H1 (cell line): ENCODE data around the gene HOMER1. TPM values are rescaled to one million over a fixed set of nuclear protein-coding genes. Genes with fewer than 3 reads are reported as not detected.
A peak's percentile ranks its signal among the peaks of the same experiment; 100 is the strongest.

Experiments used
- CTCF ChIA-PET: fragments of 300-600 bp; sonication (Branson Sonifier 250); formaldehyde crosslinking; loops from one replicate; lab custom pipeline; 2021; ENCODE audit not compliant: partially characterized antibody; lab: Charles Lee
- POLR2A ChIA-PET: fragments of 300-600 bp; sonication (Branson Sonifier 250); formaldehyde crosslinking; loops from one replicate; lab custom pipeline; 2021; ENCODE audit warnings: inconsistent platforms; ENCODE audit not compliant: partially characterized antibody; lab: Charles Lee
- DNase-seq, 2 experiments: peaks; one replicate each; pipeline versions ENCODE4 v3.0.0 to v3.0.0-alpha.2; 2010 to 2022; ENCODE audit warnings: low spot score in 2 of 2, low read depth in 1 of 2, mixed read lengths in 1 of 2
- FAIRE-seq: peaks from 2 replicates; lab custom pipeline; 2011; peaks lifted over from hg19 to GRCh38; lab: Jason Lieb, UNC
- H2AFZ ChIP-seq: 2 replicates; pipeline ENCODE4 v1.8.1; 2012; ENCODE audit warnings: low read length, inconsistent platforms
- H2AK5ac ChIP-seq: 2 replicates; pipeline ENCODE4 v1.6.1; 2013; ENCODE audit warnings: low read depth, low read length
- H2BK120ac ChIP-seq: replicated peaks from 2 replicates; pipeline ENCODE3; 2013; ENCODE audit warnings: low read depth, low read length, inconsistent platforms
- H2BK12ac ChIP-seq: 2 replicates; pipeline ENCODE4 v1.6.1; 2013; ENCODE audit warnings: low read depth, low read length
- H2BK15ac ChIP-seq: 2 replicates; pipeline ENCODE4 v1.6.1; 2013; ENCODE audit warnings: low read length
- H2BK20ac ChIP-seq: 2 replicates; pipeline ENCODE4 v1.6.1; 2013; ENCODE audit warnings: low read length
- H2BK5ac ChIP-seq: 2 replicates; pipeline ENCODE4 v1.6.1; 2013; ENCODE audit warnings: low read depth, low read length
- H3K14ac ChIP-seq: 2 replicates; pipeline ENCODE4 v1.6.1; 2013; ENCODE audit warnings: inconsistent platforms; ENCODE audit not compliant: insufficient read length
- H3K18ac ChIP-seq: 2 replicates; pipeline ENCODE4 v1.6.1; 2013; ENCODE audit warnings: low read length; ENCODE audit errors: extremely low read depth
- H3K23ac ChIP-seq: 2 replicates; pipeline ENCODE4 v1.6.1; 2013; ENCODE audit warnings: inconsistent platforms; ENCODE audit not compliant: insufficient read length
- H3K23me2 ChIP-seq: 2 replicates; pipeline ENCODE4 v1.6.1; 2013; ENCODE audit warnings: low read depth, low read length
- H3K27ac ChIP-seq: 2 replicates; pipeline ENCODE4 v1.6.1; 2011; ENCODE audit warnings: low read depth, low read length, inconsistent platforms
- H3K27me3 ChIP-seq, 4 experiments: replicated peaks in 1 of 4; 1 replicate in 1 of 4; 2 replicates in 3 of 4; pipeline versions ENCODE4 v1.6.1 to v1.8.1; 2011 to 2013; ENCODE audit warnings: low read length in 3 of 4, mild to moderate bottlenecking in 3 of 4, inconsistent platforms in 2 of 4, mixed read lengths in 2 of 4, moderate library complexity in 1 of 4; ENCODE audit not compliant: control insufficient read depth in 3 of 4, insufficient read depth in 3 of 4; ENCODE audit errors: extremely low read depth in 1 of 4
- H3K36me3 ChIP-seq, 4 experiments: 2 replicates each; pipeline versions ENCODE4 v1.6.1 to v1.8.1; 2011 to 2013; ENCODE audit warnings: mild to moderate bottlenecking in 4 of 4, low read length in 3 of 4, moderate library complexity in 2 of 4, control low read depth in 1 of 4, inconsistent platforms in 1 of 4; ENCODE audit not compliant: insufficient read depth in 4 of 4, control insufficient read depth in 2 of 4
- H3K4ac ChIP-seq: replicated peaks from 2 replicates; pipeline ENCODE3; 2013; ENCODE audit warnings: low read length, low read depth, mixed read lengths, inconsistent platforms; ENCODE audit not compliant: insufficient read length
- H3K4me1 ChIP-seq, 4 experiments: replicated peaks in 1 of 4; 1 replicate in 1 of 4; 2 replicates in 3 of 4; pipeline versions ENCODE4 v1.6.1 to v1.8.1; 2011 to 2013; ENCODE audit warnings: low read length in 3 of 4, inconsistent platforms in 2 of 4, mixed read lengths in 1 of 4; ENCODE audit not compliant: insufficient read depth in 4 of 4, control insufficient read depth in 3 of 4
- H3K4me2 ChIP-seq, 2 experiments: 2 replicates each; pipeline versions ENCODE4 v1.6.1 to v1.8.1; 2011 to 2013; ENCODE audit warnings: low read depth in 2 of 2, low read length in 2 of 2, control low read depth in 1 of 2, inconsistent platforms in 1 of 2, mild to moderate bottlenecking in 1 of 2; ENCODE audit not compliant: insufficient read depth in 1 of 2
- H3K4me3 ChIP-seq, 4 experiments: fragments of 200-600, 300-600 bp in 1 of 4; sonication (generic), shearing (Covaris generic), sonication (Bioruptor Twin) in 1 of 4; 2 replicates each; pipeline versions ENCODE4 v1.5.1 to v1.8.1; 2011 to 2016; ENCODE audit warnings: low read length in 4 of 4, low read depth in 3 of 4, control low read depth in 2 of 4, inconsistent platforms in 2 of 4, mild to moderate bottlenecking in 2 of 4, mixed read lengths in 1 of 4, moderate library complexity in 1 of 4; ENCODE audit not compliant: insufficient read depth in 2 of 4; ENCODE audit errors: extremely low read depth in 1 of 4
- H3K56ac ChIP-seq: replicated peaks from 2 replicates; pipeline ENCODE3; 2013; ENCODE audit warnings: low read depth, mild to moderate bottlenecking, mixed read lengths, low read length, inconsistent platforms; ENCODE audit not compliant: insufficient read length
- H3K79me1 ChIP-seq: 2 replicates; pipeline ENCODE4 v1.6.1; 2013; ENCODE audit warnings: low read depth, low read length, control low read depth
- H3K79me2 ChIP-seq, 2 experiments: 2 replicates each; pipeline versions ENCODE4 v1.6.1 to v1.8.1; 2012 to 2013; ENCODE audit warnings: low read length in 2 of 2, mild to moderate bottlenecking in 2 of 2, inconsistent platforms in 1 of 2; ENCODE audit not compliant: insufficient read depth in 2 of 2, control insufficient read depth in 1 of 2
- H3K9ac ChIP-seq, 4 experiments: replicated peaks in 1 of 4; 1 replicate in 1 of 4; 2 replicates in 3 of 4; pipeline versions ENCODE4 v1.6.1 to v1.8.1; 2011 to 2013; ENCODE audit warnings: low read depth in 3 of 4, low read length in 3 of 4, control low read depth in 2 of 4, mild to moderate bottlenecking in 2 of 4, moderate library complexity in 2 of 4, inconsistent platforms in 1 of 4; ENCODE audit errors: extremely low read depth in 1 of 4
- H3K9me3 ChIP-seq, 2 experiments: 2 replicates each; pipeline versions ENCODE4 v1.6.1 to v1.8.1; 2012 to 2013; ENCODE audit warnings: mild to moderate bottlenecking in 2 of 2, moderate library complexity in 2 of 2, control low read depth in 1 of 2, inconsistent platforms in 1 of 2, low read depth in 1 of 2, low read length in 1 of 2, mixed read lengths in 1 of 2; ENCODE audit not compliant: insufficient read depth in 2 of 2
- H4K20me1 ChIP-seq, 2 experiments: replicated peaks in 1 of 2; 2 replicates each; pipeline versions ENCODE3 to v1.8.1; 2011 to 2013; ENCODE audit warnings: inconsistent platforms in 2 of 2, low read length in 2 of 2, mild to moderate bottlenecking in 1 of 2; ENCODE audit not compliant: insufficient read depth in 2 of 2, control insufficient read depth in 1 of 2
- H4K5ac ChIP-seq: 2 replicates; pipeline ENCODE4 v1.6.1; 2013; ENCODE audit warnings: low read length, low read depth, mixed read lengths, inconsistent platforms; ENCODE audit not compliant: insufficient read length
- H4K8ac ChIP-seq: 2 replicates; pipeline ENCODE4 v1.8.0; 2013; ENCODE audit warnings: mild to moderate bottlenecking, moderate library complexity, low read length, inconsistent platforms; ENCODE audit not compliant: insufficient read depth; ENCODE audit errors: extremely low read depth
- H4K91ac ChIP-seq: replicated peaks from 2 replicates; pipeline ENCODE3; 2013; ENCODE audit warnings: low read length, mixed read lengths, inconsistent platforms; ENCODE audit not compliant: insufficient read length
- EGR1 ChIP-seq: IDR thresholded peaks from 2 replicates; pipeline ENCODE4 v1.6.1; 2011; ENCODE audit warnings: low read depth, low read length, borderline replicate concordance
- NANOG ChIP-seq: IDR thresholded peaks from 2 replicates; pipeline ENCODE4 v1.6.1; 2011; ENCODE audit warnings: low read length, low read depth, mild to moderate bottlenecking, inconsistent platforms; ENCODE audit not compliant: insufficient read depth, poor library complexity, severe bottlenecking
- YY1 ChIP-seq: IDR thresholded peaks from 2 replicates; pipeline ENCODE4 v1.6.1; 2011; ENCODE audit warnings: low read depth, mild to moderate bottlenecking, low read length
- WGBS, 2 experiments: shearing (Covaris generic) in 1 of 2; methylation state at CpG; one replicate each; pipeline versions ENCODE4 v1.1.6 to v1.1.7; 2013 to 2015; ENCODE audit warnings: low lambda C conversion rate in 2 of 2, mixed read lengths in 2 of 2, inconsistent platforms in 1 of 2, low coverage in 1 of 2, missing lambda C conversion rate in 1 of 2; ENCODE audit not compliant: insufficient replicate concordance in 2 of 2, insufficient coverage in 1 of 2, insufficient read length in 1 of 2; ENCODE audit errors: extremely low coverage in 1 of 2, missing lambda C conversion rate in 1 of 2; 5-methylcytosine and 5-hydroxymethylcytosine counted together
- polyA plus RNA-seq, 7 experiments: library from polyadenylated mRNA; depleted of rRNA in 3 of 7; stranded (reverse) in 5 of 7; unstranded in 2 of 7; fragments of >200 nt in 5 of 7; fragments of 200-250 nt in 2 of 7; gene quantifications; 1 replicate in 5 of 7; 2 replicates in 1 of 7; 4 replicates in 1 of 7; pipeline versions ENCODE4 v1.2.1 to v1.2.3, GENCODE V29; 2011 to 2013; ENCODE audit warnings: missing spikeins in 2 of 7, mixed read lengths in 2 of 7
- total RNA-seq: library from RNA; stranded (reverse); fragmentation: NEBNext Ultra II Directional; extraction: Animal tissue kit (Norgen Biotek cat#: 25700); gene quantifications from 2 replicates; pipeline ENCODE4 v1.2.1, GENCODE V29; 2021

The HOMER1 gene
- total and polyA plus RNA-seq, 2 of the 8 experiments (the other 6 are each of a cell fraction or from before 2014, with no cell fraction given): 6.4 to 57.9 TPM

- H3K4me3 ChIP-seq: no peak overlapping the region
- no peaks in the 10 kb centered on the region for H3K9me3 ChIP-seq
- no peaks in the 10 kb centered on the region for H3K79me1 ChIP-seq
- H4K20me1 ChIP-seq: no peaks in the 10 kb centered on the region
- ChIA-PET CTCF (interaction anchor here (0.8 to 1.4 kb wide), 7 partner anchors 9 to 512 kb away, joined by 3 to 4 read pairs (median 3); no protein-coding TSS in a partner anchor), POLR2A (interaction anchor here (1.0 to 1.7 kb wide), 2 partner anchors 22 to 24 kb away, joined by 3 to 5 read pairs; no protein-coding TSS in a partner anchor)
- DNase-seq: no peak
- H3K36me3 ChIP-seq: no peaks in the 10 kb centered on the region
- no peak overlapping the region for H2BK20ac ChIP-seq
- H3K27me3 ChIP-seq: no peaks in the 10 kb centered on the region
- WGBS, 2 experiments: 90% methylated on average over 3 of the region's 3 CpGs; no CpG with 5 or more reads in 1 of the 2 experiments
- no peaks in the 10 kb centered on the region; the same call in 1 of the 2 replicates for H3K23me2 ChIP-seq
- H2BK15ac ChIP-seq: no peak overlapping the region
- H3K27ac ChIP-seq: no peak overlapping the region
- H2AK5ac ChIP-seq: no peak overlapping the region
- H3K4ac ChIP-seq: no peak overlapping the region
- no peak overlapping the region for H3K14ac ChIP-seq
- H3K18ac ChIP-seq: no peak overlapping the region
- H3K4me2 ChIP-seq: no peak overlapping the region
- no peak overlapping the region for H3K56ac ChIP-seq
- H2BK120ac ChIP-seq: no peak overlapping the region
- TF ChIP-seq YY1 (no peak), NANOG (no peak), EGR1 (no peak)
- TF ChIP-seq, all 59 proteins: peak for 0
- no peak overlapping the region for H3K9ac ChIP-seq
- no peak for FAIRE-seq
- H2BK5ac ChIP-seq: no peak overlapping the region
- H3K79me2 ChIP-seq: no peaks in the 10 kb centered on the region
- H3K23ac ChIP-seq: no peak overlapping the region
- H4K91ac ChIP-seq: no peak overlapping the region
- H4K5ac ChIP-seq: no peak overlapping the region
- no peak overlapping the region for H2BK12ac ChIP-seq
- H4K8ac ChIP-seq: no peak overlapping the region
- 0 out of 2 replicates have a peak overlapping the region, but pooled peaks have one; percentile 24 for H2AFZ ChIP-seq
- no peaks in the 10 kb centered on the region for H3K4me1 ChIP-seq
These were observed 22.4 kb upstream of the HOMER1 start for GRCh38 chr5:79536193-79536906.
